ENCODE measurements around the gene SAMD11. TPM values are rescaled to one million over a fixed set of nuclear protein-coding genes. Genes with fewer than 3 reads are reported as not detected.

Gene SAMD11
- total and polyA plus RNA-seq, 10 of the 15 experiments (the other 5 are each of a cell fraction or from before 2014, with no cell fraction given): 0.04 to 0.31 (median 0.19) TPM; not detected in 6

DNA sequence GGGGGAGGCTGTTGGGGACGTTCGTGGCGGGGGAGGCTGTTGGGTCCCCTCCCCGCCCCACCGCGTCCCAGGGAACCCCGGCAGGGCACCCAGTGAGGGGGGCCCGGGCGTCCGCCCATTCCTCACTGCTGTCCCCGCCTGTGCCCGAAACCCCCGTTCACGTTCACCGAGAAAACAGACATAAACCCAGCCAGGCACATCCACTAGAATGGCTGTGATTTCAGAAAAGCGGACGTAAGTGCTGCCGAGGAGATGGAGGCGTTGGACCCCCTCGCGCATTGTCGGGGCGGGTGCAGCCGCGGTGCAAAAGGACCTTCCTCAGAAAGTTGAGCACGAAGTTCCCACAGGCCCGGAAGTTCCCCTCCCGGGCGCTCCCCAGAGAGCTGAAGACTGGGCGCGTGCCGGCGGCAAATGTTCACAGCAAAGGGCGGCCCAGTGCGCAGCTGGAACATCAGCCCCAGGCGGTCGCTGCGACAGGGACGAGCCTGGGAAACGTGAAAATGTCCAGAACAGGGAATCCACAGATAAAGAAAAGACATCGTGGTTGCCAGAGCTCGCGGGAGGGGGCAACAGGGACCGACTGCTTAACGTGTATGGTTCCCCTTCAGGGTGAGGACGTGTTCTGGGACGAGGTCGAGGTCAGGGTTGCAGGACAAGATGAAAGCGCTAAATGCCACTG is 18.5 kb upstream of the SAMD11 start (continued):
- TF ChIP-seq SP1 (IDR thresholded peaks at IDR 0.05; ENCODE audit: low read depth, low read length) (no peak), ASH2L (IDR thresholded peaks at IDR 0.05; ENCODE audit: borderline replicate concordance, low read depth) (no peak), IRF4 (IDR thresholded peaks at IDR 0.05; ENCODE audit: low read depth, low read length) (no peak), HDAC2 (IDR thresholded peaks at IDR 0.05) (no peak), MTA3 (IDR thresholded peaks at IDR 0.05; ENCODE audit: borderline replicate concordance, low read length) (no peak), SRF (IDR thresholded peaks at IDR 0.05; ENCODE audit: low read depth in 2 of 2, low read length in 2 of 2) (no peak), KDM1A (IDR thresholded peaks at IDR 0.05; ENCODE audit: borderline replicate concordance) (no peak), IKZF1 (conservative IDR thresholded peaks at IDR 0.05) (peak; percentile 16), MEF2B (IDR thresholded peaks at IDR 0.05; ENCODE audit: partially characterized antibody, poor library complexity, severe bottlenecking) (peak; percentile 99), CHD2 (IDR thresholded peaks at IDR 0.05; ENCODE audit: borderline replicate concordance, low read depth, low read length) (0 out of 2 replicates have a peak, but pooled peaks have one; percentile 36), ZNF622 (IDR thresholded peaks at IDR 0.05) (no peak), ZBED1 (IDR thresholded peaks at IDR 0.05; ENCODE audit: borderline replicate concordance) (no peak), LARP7 (IDR thresholded peaks at IDR 0.05) (no peak), TCF3 (IDR thresholded peaks at IDR 0.05; ENCODE audit: borderline replicate concordance, insufficient read depth, low read depth, low read length) (no peak), CBFB (IDR thresholded peaks at IDR 0.05; ENCODE audit: low read depth) (no peak)
- TF ChIP-seq, protein P1, sequence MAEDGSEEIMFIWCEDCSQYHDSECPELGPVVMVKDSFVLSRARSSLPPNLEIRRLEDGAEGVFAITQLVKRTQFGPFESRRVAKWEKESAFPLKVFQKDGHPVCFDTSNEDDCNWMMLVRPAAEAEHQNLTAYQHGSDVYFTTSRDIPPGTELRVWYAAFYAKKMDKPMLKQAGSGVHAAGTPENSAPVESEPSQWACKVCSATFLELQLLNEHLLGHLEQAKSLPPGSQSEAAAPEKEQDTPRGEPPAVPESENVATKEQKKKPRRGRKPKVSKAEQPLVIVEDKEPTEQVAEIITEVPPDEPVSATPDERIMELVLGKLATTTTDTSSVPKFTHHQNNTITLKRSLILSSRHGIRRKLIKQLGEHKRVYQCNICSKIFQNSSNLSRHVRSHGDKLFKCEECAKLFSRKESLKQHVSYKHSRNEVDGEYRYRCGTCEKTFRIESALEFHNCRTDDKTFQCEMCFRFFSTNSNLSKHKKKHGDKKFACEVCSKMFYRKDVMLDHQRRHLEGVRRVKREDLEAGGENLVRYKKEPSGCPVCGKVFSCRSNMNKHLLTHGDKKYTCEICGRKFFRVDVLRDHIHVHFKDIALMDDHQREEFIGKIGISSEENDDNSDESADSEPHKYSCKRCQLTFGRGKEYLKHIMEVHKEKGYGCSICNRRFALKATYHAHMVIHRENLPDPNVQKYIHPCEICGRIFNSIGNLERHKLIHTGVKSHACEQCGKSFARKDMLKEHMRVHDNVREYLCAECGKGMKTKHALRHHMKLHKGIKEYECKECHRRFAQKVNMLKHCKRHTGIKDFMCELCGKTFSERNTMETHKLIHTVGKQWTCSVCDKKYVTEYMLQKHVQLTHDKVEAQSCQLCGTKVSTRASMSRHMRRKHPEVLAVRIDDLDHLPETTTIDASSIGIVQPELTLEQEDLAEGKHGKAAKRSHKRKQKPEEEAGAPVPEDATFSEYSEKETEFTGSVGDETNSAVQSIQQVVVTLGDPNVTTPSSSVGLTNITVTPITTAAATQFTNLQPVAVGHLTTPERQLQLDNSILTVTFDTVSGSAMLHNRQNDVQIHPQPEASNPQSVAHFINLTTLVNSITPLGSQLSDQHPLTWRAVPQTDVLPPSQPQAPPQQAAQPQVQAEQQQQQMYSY (CRISPR knock-in tag; IDR thresholded peaks at IDR 0.05): no peak
- TF ChIP-seq, protein P2, sequence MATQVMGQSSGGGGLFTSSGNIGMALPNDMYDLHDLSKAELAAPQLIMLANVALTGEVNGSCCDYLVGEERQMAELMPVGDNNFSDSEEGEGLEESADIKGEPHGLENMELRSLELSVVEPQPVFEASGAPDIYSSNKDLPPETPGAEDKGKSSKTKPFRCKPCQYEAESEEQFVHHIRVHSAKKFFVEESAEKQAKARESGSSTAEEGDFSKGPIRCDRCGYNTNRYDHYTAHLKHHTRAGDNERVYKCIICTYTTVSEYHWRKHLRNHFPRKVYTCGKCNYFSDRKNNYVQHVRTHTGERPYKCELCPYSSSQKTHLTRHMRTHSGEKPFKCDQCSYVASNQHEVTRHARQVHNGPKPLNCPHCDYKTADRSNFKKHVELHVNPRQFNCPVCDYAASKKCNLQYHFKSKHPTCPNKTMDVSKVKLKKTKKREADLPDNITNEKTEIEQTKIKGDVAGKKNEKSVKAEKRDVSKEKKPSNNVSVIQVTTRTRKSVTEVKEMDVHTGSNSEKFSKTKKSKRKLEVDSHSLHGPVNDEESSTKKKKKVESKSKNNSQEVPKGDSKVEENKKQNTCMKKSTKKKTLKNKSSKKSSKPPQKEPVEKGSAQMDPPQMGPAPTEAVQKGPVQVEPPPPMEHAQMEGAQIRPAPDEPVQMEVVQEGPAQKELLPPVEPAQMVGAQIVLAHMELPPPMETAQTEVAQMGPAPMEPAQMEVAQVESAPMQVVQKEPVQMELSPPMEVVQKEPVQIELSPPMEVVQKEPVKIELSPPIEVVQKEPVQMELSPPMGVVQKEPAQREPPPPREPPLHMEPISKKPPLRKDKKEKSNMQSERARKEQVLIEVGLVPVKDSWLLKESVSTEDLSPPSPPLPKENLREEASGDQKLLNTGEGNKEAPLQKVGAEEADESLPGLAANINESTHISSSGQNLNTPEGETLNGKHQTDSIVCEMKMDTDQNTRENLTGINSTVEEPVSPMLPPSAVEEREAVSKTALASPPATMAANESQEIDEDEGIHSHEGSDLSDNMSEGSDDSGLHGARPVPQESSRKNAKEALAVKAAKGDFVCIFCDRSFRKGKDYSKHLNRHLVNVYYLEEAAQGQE (IDR thresholded peaks at IDR 0.05; ENCODE audit: low read depth, low read length): no peak
- TF ChIP-seq, protein P3, sequence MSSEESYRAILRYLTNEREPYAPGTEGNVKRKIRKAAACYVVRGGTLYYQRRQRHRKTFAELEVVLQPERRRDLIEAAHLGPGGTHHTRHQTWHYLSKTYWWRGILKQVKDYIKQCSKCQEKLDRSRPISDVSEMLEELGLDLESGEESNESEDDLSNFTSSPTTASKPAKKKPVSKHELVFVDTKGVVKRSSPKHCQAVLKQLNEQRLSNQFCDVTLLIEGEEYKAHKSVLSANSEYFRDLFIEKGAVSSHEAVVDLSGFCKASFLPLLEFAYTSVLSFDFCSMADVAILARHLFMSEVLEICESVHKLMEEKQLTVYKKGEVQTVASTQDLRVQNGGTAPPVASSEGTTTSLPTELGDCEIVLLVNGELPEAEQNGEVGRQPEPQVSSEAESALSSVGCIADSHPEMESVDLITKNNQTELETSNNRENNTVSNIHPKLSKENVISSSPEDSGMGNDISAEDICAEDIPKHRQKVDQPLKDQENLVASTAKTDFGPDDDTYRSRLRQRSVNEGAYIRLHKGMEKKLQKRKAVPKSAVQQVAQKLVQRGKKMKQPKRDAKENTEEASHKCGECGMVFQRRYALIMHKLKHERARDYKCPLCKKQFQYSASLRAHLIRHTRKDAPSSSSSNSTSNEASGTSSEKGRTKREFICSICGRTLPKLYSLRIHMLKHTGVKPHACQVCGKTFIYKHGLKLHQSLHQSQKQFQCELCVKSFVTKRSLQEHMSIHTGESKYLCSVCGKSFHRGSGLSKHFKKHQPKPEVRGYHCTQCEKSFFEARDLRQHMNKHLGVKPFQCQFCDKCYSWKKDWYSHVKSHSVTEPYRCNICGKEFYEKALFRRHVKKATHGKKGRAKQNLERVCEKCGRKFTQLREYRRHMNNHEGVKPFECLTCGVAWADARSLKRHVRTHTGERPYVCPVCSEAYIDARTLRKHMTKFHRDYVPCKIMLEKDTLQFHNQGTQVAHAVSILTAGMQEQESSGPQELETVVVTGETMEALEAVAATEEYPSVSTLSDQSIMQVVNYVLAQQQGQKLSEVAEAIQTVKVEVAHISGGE (CRISPR knock-in tag; IDR thresholded peaks at IDR 0.05): no peak
